Measurements from ENCODE around the gene SH2D5.

Gene SH2D5

DNA sequence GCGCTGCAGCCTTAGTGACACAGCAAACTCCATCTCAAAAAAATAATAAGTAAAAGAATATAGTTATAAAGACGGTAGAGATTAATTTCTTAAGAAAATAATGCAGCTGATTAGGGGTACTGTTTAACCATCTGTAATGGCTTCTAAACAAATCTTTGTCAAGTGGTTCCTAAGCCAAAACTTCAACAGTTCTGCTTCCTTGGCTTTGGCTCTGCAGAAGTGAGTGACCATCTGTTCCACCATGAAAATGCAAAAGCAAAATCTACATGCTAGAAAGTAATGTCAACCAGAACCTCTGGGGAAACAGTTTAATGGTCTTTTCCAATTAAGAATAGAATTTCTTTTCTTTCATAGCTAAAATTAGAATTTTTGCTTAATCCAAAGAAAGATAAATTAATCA, 8.3 kb upstream of the SH2D5 start:
- no peak overlapping the region for H3K27ac ChIP-seq (ENCODE audit: low read depth, low read length)
- no peaks in the 10 kb centered on the region for H3K4me1 ChIP-seq (ENCODE audit: control insufficient read depth in 1 of 2, insufficient read depth in 2 of 2, low read length in 2 of 2)
- no peaks in the 10 kb centered on the region for H3K27me3 ChIP-seq (ENCODE audit: control insufficient read depth in 1 of 2, insufficient read depth in 2 of 2, low read length in 2 of 2)
- H3K4me3 ChIP-seq (ENCODE audit: low read depth in 1 of 2, low read length in 2 of 2): no peak overlapping the region
- H3K36me3 ChIP-seq (ENCODE audit: control insufficient read depth in 1 of 2, insufficient read depth in 2 of 2, low read length in 2 of 2): peaks cover 31 to 76% of the 10 kb centered on the region in 2 donors
- H3K9ac ChIP-seq (ENCODE audit: low read depth in 1 of 2, low read length in 2 of 2): no peak overlapping the region
- no peaks in the 10 kb centered on the region for H3K9me3 ChIP-seq (ENCODE audit: control insufficient read depth in 1 of 2, low read length in 2 of 2)

DNA sequence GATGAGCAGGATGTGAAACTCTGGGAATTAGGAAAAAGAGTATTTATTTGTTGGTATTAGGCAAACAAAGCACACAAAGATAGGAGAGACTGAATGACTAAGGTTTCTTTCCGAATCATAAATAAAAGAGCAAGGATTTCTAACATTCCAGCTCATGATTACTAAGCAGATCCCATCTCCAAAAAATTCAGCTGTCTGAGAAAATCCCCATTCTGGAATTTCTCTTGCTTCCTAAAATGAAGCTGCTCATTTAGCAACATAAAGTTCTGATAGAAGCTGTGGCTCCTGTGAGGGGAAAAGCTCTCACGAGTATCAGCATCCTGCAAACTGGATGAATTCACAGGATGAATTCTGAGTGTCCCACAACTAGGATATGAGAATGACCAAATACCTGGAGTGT, 6.7 kb upstream of the SH2D5 start:
- Histone ChIP-seq H3K36me3 (ENCODE audit: control insufficient read depth in 1 of 2, insufficient read depth in 2 of 2, low read length in 2 of 2) (peaks cover 20 to 61% of the 10 kb centered on the region in 2 donors), H3K4me1 (ENCODE audit: control insufficient read depth in 1 of 2, insufficient read depth in 2 of 2, low read length in 2 of 2) (no peaks in the 10 kb centered on the region), H3K9ac (ENCODE audit: low read depth in 1 of 2, low read length in 2 of 2) (no peak overlapping the region), H3K4me3 (ENCODE audit: low read depth in 1 of 2, low read length in 2 of 2) (no peak overlapping the region), H3K27ac (ENCODE audit: low read depth, low read length) (no peak overlapping the region), H3K9me3 (ENCODE audit: control insufficient read depth in 1 of 2, low read length in 2 of 2) (no peaks in the 10 kb centered on the region), H3K27me3 (ENCODE audit: control insufficient read depth in 1 of 2, insufficient read depth in 2 of 2, low read length in 2 of 2) (no peaks in the 10 kb centered on the region)

DNA sequence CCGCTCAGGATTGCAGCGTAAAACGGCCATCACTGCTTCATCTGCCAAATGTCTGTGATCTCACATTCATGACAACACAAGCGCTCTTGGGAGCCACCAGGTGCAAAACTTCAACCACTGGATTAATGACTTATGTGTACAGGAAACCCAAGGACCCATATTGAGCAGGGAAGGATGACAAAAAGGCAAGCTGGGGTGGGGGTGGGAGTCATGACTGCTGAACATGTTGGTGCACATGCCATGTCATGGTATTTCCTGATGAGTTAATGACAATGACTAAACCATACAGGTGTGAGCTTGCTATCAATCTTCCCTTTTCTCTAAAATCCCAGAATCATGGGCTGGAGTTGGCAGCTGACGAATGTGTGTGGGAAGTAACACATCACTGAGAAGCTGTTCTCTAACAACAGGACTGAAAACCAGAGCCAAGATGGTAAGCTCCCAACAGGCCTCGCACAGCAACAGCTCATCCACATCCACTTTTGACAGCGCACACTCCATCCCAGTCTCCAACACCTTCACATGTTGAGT, 3.1 kb upstream of the SH2D5 start:
- Histone ChIP-seq H3K27me3 (ENCODE audit: control insufficient read depth in 1 of 2, insufficient read depth in 2 of 2, low read length in 2 of 2) (peaks cover 13 to 17% of the 10 kb centered on the region in 2 donors), H3K4me1 (ENCODE audit: control insufficient read depth in 1 of 2, insufficient read depth in 2 of 2, low read length in 2 of 2) (peaks cover 17 to 18% of the 10 kb centered on the region in 2 donors), H3K36me3 (ENCODE audit: control insufficient read depth in 1 of 2, insufficient read depth in 2 of 2, low read length in 2 of 2) (peaks cover 5 to 29% of the 10 kb centered on the region in 2 donors), H3K9me3 (ENCODE audit: control insufficient read depth in 1 of 2, low read length in 2 of 2) (no peaks in the 10 kb centered on the region), H3K27ac (ENCODE audit: low read depth, low read length) (no peak overlapping the region), H3K4me3 (ENCODE audit: low read depth in 1 of 2, low read length in 2 of 2) (no peak overlapping the region), H3K9ac (ENCODE audit: low read depth in 1 of 2, low read length in 2 of 2) (no peak overlapping the region)

DNA sequence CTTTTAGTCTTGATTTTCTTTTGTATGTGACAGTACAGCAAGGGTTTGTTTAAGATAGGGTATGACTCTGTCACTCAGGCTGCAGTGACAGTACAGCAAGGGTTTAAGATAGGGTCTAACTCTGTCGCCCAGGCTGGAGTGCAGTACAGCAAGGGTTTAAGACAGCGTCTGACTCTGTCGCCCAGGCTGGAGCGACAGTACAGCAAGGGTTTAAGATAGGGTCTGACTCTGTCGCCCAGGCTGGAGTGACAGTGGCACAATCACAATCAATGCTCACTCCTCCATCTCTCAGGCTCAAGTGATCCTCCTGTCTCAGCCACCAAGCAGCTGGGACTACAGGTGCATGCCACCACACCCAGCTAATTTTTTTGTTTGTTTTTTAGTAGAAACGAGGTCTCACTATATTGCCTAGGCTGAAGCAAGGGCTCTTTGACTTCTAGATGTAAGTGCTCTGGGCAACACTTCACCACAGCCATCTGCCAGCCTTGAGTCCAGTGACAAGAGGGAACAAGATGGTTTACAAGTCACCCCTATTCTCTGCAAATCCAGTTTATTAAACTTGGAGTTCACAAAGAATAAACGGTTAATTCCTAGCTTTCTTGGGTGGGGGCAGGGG, 965 bp upstream of the SH2D5 start:
- peak overlapping the region; percentile 40 to 61 for H3K9ac ChIP-seq (ENCODE audit: low read depth in 1 of 2, low read length in 2 of 2)
- H3K27me3 ChIP-seq (ENCODE audit: control insufficient read depth in 1 of 2, insufficient read depth in 2 of 2, low read length in 2 of 2): peaks cover 34 to 39% of the 10 kb centered on the region in 2 donors
- H3K27ac ChIP-seq (ENCODE audit: low read depth, low read length): no peak overlapping the region
- peaks cover 5 to 10% of the 10 kb centered on the region in 2 donors for H3K36me3 ChIP-seq (ENCODE audit: control insufficient read depth in 1 of 2, insufficient read depth in 2 of 2, low read length in 2 of 2)
- H3K9me3 ChIP-seq (ENCODE audit: control insufficient read depth in 1 of 2, low read length in 2 of 2): no peaks in the 10 kb centered on the region
- peaks cover 17 to 18% of the 10 kb centered on the region in 2 donors for H3K4me1 ChIP-seq (ENCODE audit: control insufficient read depth in 1 of 2, insufficient read depth in 2 of 2, low read length in 2 of 2)
- H3K4me3 ChIP-seq (ENCODE audit: low read depth in 1 of 2, low read length in 2 of 2): peak overlapping the region; percentile 74 to 77

DNA sequence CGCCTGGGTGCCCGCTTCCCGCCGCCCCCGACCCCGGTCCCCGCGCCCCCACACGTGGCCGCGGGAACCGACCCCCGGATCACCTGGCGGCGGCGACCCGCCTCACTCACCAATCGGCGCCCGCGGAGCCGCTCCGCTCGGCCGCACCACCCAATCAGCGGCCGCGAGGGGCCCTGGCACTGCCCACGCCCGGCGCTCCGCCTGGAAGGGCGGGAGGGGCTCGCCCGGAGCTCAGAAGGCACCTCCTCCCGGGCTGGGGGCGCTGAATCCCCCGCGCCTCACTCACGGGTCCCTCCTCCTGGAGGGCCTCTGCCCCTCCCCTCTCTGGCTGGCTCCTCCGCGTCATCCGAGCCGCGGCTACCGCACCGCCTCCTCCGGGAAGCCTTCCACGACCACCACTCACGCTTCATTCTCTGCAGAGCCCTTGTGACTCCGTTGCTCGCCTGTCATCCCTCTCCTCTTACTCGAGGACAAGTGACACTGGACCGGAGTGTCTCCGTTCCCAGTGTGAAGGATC, 374 bp downstream of the SH2D5 start:
- Histone ChIP-seq H3K4me1 (ENCODE audit: control insufficient read depth in 1 of 2, insufficient read depth in 2 of 2, low read length in 2 of 2) (peaks cover 17 to 18% of the 10 kb centered on the region in 2 donors), H3K9me3 (ENCODE audit: control insufficient read depth in 1 of 2, low read length in 2 of 2) (no peaks in the 10 kb centered on the region), H3K36me3 (ENCODE audit: control insufficient read depth in 1 of 2, insufficient read depth in 2 of 2, low read length in 2 of 2) (peaks cover under 1% of the 10 kb centered on the region in 2 donors), H3K27me3 (ENCODE audit: control insufficient read depth in 1 of 2, insufficient read depth in 2 of 2, low read length in 2 of 2) (peaks cover 38 to 41% of the 10 kb centered on the region in 2 donors), H3K4me3 (ENCODE audit: low read depth in 1 of 2, low read length in 2 of 2) (peak overlapping the region; percentile 74 to 77), H3K27ac (ENCODE audit: low read depth, low read length) (no peak overlapping the region), H3K9ac (ENCODE audit: low read depth in 1 of 2, low read length in 2 of 2) (peak overlapping the region; percentile 60 to 61)

DNA sequence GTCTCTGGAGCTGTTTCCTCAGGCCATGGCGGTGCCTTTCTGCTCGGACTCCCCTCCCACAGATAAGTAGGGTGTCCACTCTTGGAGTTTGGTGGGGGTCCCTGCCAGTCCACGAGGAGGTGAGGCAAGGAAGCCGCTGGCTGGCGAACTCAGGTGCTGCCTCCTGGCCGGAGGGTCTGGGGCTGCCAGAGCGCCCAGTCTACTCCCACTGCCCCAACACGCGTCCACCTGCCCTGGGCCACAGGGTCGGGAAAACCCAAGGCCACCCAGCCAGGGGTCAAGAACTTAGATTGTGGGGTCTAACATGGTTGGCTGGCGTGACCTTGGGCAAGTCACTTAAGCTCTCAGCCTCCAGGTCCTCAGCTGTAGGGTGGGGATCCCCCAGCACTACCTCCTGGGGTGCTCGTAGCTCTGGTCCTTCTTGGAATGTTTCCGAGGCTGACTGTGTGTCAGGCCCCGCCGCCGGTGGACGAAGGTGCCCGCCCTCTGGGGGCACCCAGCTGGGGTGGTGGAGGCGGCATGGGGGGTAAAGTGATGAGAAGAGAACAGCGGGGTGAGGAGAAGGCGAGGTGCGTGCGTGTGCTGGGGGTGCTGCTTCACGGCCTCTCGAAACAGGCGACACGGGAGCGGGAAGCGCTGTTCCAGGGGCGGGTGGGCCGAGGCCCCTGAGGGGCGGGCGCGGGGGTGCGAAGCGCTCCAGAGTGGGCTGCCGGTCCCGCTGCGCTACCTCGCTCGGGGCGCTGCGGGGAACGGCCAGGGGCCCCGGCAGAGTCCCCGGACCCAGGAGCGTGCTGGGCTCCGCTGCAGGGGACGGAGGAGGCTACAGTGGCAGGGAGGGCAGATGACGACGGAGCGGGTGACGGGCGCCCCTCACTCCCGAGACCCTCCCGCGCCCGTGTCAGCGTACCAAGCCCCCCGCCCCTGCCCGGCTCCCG, 1.2 kb downstream of the SH2D5 start:
- Histone ChIP-seq H3K9ac (ENCODE audit: low read depth in 1 of 2, low read length in 2 of 2) (no peak overlapping the region), H3K4me1 (ENCODE audit: control insufficient read depth in 1 of 2, insufficient read depth in 2 of 2, low read length in 2 of 2) (peaks cover 17 to 18% of the 10 kb centered on the region in 2 donors), H3K27ac (ENCODE audit: low read depth, low read length) (no peak overlapping the region), H3K27me3 (ENCODE audit: control insufficient read depth in 1 of 2, insufficient read depth in 2 of 2, low read length in 2 of 2) (peaks cover 38 to 41% of the 10 kb centered on the region in 2 donors), H3K9me3 (ENCODE audit: control insufficient read depth in 1 of 2, low read length in 2 of 2) (no peaks in the 10 kb centered on the region), H3K36me3 (ENCODE audit: control insufficient read depth in 1 of 2, insufficient read depth in 2 of 2, low read length in 2 of 2) (no peaks in the 10 kb centered on the region), H3K4me3 (ENCODE audit: low read depth in 1 of 2, low read length in 2 of 2) (peak overlapping the region in 1 of 2 donors; percentile 51)

DNA sequence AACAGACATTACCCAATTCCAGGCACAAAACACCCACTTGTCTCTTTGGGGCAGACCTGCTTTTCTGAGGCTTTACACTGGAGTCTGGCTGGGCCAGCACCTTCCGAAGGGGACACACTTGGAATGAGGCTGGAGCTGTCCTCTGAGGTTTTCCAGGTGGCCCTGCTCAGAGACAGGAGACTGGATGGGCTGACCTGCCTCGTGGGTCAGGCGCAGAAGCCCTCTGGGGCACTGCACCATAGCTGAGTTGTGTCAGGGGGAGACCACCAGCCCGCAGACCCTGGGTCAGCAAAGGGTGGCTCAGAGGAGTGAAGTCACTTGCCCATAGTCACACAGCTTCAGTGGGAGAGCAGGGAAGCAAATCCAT, 1.8 kb downstream of the SH2D5 start:
- H3K4me3 ChIP-seq (ENCODE audit: low read depth in 1 of 2, low read length in 2 of 2): no peak overlapping the region
- H3K27ac ChIP-seq (ENCODE audit: low read depth, low read length): no peak overlapping the region

DNA sequence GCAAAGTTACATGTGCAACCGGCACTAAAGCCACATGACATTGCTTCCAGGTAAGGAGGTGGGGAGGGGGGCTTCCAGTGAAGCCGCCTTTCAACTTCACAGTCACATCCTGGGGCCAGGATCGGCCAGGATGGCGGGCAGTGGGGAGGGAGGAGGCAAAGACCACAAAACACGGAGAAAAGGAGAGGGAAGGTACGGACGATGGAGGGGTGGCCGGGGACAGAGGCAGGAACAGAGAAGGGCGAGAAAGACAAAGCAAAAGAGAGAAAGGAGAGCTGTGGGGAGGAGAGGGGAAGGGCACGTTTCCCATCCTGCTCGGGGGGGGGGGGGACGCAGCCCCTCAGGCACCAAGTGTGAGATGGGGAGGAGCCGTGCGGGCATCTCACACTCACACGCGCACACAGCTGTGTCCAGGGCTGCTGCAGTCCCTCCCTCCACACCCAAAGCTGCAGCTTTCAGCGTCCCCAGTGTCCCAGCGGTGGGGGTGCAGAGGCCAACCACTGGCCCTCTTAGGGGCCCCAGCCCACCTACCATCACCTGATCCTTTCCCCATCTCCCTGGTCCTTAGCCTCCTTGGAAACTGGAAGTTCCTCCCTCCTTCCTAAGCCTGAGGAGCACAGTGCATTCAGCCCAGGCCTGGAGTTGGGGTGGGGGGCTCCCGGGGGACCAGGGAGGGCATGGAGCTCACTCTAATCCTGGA, 2.4 kb downstream of the SH2D5 start:
- H3K27me3 ChIP-seq (ENCODE audit: control insufficient read depth in 1 of 2, insufficient read depth in 2 of 2, low read length in 2 of 2): peaks cover 41% of the 10 kb centered on the region in 2 donors
- H3K4me1 ChIP-seq (ENCODE audit: control insufficient read depth in 1 of 2, insufficient read depth in 2 of 2, low read length in 2 of 2): peaks cover 17 to 18% of the 10 kb centered on the region in 2 donors
- H3K9me3 ChIP-seq (ENCODE audit: control insufficient read depth in 1 of 2, low read length in 2 of 2): no peaks in the 10 kb centered on the region
- H3K27ac ChIP-seq (ENCODE audit: low read depth, low read length): no peak overlapping the region
- no peak overlapping the region for H3K4me3 ChIP-seq (ENCODE audit: low read depth in 1 of 2, low read length in 2 of 2)
- no peak overlapping the region for H3K9ac ChIP-seq (ENCODE audit: low read depth in 1 of 2, low read length in 2 of 2)
- no peaks in the 10 kb centered on the region for H3K36me3 ChIP-seq (ENCODE audit: control insufficient read depth in 1 of 2, insufficient read depth in 2 of 2, low read length in 2 of 2)

More for the DNA sequence above, 1.8 kb downstream of the SH2D5 start:
- Histone ChIP-seq H3K9ac (ENCODE audit: low read depth in 1 of 2, low read length in 2 of 2) (no peak overlapping the region), H3K4me1 (ENCODE audit: control insufficient read depth in 1 of 2, insufficient read depth in 2 of 2, low read length in 2 of 2) (peaks cover 17 to 18% of the 10 kb centered on the region in 2 donors), H3K27me3 (ENCODE audit: control insufficient read depth in 1 of 2, insufficient read depth in 2 of 2, low read length in 2 of 2) (peaks cover 41% of the 10 kb centered on the region in 2 donors), H3K9me3 (ENCODE audit: control insufficient read depth in 1 of 2, low read length in 2 of 2) (no peaks in the 10 kb centered on the region), H3K36me3 (ENCODE audit: control insufficient read depth in 1 of 2, insufficient read depth in 2 of 2, low read length in 2 of 2) (no peaks in the 10 kb centered on the region)

DNA sequence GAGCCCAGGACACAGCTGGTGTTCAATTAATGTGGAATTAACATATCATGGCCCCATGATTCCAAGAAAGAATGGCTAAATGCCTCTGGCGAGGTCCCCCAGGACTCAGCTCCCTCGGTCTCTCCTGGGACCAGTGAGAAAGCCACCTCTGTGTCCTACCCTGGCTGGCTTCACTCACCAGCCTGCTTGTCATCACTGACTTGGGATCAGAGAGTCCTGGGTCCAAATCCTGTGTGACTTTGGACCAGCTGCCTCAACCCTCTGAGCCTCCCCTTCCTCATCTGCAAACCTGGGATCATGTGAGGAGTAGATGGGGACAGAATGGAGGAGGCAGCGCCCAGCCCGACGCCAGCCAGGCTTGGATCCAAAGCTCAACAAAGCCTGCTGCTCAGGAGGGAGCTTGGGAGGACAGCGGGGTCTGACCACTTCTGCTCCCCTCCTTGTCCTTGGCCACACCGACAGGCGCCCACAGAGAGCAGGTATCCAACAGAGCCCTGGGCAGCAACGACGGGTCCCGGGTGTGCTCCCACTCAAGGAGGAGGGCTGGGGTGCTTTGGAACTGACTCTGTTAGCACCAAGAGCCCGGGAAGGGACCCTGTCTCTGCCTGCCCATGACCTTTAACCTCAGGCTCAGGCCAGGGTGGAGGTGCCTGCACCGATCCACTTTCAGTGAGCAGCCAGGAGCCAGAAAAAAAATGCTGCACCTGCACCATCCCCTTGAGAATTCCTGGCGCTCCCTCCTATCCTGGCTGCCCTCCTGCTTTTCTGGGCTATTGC, 3.2 kb downstream of the SH2D5 start:
- Histone ChIP-seq H3K4me3 (ENCODE audit: low read depth in 1 of 2, low read length in 2 of 2) (no peak overlapping the region), H3K4me1 (ENCODE audit: control insufficient read depth in 1 of 2, insufficient read depth in 2 of 2, low read length in 2 of 2) (peaks cover 17 to 18% of the 10 kb centered on the region in 2 donors), H3K9me3 (ENCODE audit: control insufficient read depth in 1 of 2, low read length in 2 of 2) (no peaks in the 10 kb centered on the region), H3K9ac (ENCODE audit: low read depth in 1 of 2, low read length in 2 of 2) (no peak overlapping the region), H3K27me3 (ENCODE audit: control insufficient read depth in 1 of 2, insufficient read depth in 2 of 2, low read length in 2 of 2) (peaks cover 41% of the 10 kb centered on the region in 2 donors), H3K27ac (ENCODE audit: low read depth, low read length) (no peak overlapping the region), H3K36me3 (ENCODE audit: control insufficient read depth in 1 of 2, insufficient read depth in 2 of 2, low read length in 2 of 2) (no peaks in the 10 kb centered on the region)
